ENCODE measurements around the gene ADIG.

The ADIG gene

DNA sequence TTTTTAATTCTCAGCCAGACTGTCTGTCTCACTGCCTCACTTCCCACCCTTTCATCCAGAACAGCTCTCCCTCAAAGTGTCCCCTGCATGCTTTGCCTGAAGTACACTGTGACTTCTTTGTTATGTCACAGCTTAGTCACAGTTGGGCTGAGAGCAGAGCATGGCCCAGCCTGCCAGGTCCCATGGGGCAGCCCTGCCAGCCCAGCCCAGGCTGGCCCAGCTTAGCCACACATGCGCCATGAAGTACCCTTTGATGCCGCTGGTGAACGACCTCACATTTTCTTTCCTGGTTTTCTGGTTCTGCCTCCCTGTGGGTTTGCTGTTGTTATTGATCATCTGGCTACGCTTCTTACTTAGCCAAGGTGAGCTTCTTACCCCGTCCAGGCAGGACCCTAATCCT lies at the start of gene ADIG:
Gene ADIG (plus strand): TSS at position 185 of the 400 bp plus-strand sequence. CDS start 54 bp downstream, at position 239.
- no peak for DNase-seq

DNA sequence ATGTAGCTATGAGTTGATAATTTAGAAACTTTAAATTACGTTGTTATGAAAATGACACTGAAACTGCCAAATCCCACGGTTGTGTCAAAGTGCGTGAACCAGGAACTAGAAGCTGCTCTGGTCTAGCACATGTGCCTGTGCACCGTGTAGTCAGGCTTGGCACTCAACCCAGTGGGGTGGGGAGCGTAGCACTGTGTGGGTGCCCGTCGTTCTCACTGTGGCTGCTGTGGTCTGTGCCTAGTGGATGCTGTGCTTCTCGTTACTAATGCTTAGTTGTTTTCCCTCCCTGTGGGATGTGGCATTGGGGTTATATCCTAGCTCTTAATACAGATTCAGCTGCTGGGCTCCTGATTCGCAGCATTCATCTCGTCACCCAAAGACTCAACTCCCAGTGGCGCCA lies 46.2 kb upstream of the ADIG start:
- no peak for DNase-seq

GRCh38 chr20:38536310-38536709 lies 44.7 kb upstream of the ADIG start:
- no peak for DNase-seq

DNA sequence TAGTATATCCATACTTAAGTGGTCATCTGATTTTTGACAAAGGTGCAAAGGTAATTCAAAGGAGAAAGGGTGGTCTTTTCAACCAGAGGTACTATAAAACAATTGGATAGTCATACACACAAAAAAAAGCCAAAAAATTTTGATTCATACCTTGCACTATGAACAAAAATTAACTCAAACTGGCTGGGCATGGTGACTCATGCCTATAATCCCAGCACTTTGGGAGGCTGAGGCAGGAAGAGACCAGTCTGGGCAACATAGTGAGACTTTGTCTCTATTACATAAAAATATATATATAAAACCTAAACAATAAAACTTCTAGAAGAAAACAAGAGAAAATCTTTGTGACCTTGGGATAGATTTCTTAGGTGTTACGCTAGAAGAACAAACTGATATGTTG lies 43.8 kb upstream of the ADIG start:
- DNase-seq, result no peak

GRCh38 chr20:38538789-38539188 lies 42.2 kb upstream of the ADIG start:
- DNase-seq, result no peak

- DNase-seq, result no peak
Observed at GRCh38 chr20:38543014-38543906, 37.7 kb upstream of the ADIG start.

DNA sequence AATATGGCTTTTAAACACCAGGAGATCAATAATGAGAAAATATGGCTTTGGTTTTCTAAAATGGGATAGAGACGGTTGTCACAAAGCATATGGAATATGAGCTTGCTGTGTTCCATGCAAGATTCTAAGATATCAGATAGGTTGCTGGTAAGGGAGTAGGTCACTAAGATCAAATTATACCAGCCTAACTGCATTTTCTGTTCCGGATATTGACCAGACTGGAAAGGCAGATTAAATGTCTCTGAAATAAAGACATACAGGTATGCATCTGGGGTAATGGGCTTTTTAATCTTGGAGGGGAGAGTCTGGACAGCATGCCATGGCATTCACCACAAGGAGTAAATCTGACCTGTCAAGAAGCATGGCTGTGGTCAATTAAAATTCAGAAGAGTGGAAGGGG lies 35.2 kb upstream of the ADIG start:
- no peak for DNase-seq

DNA sequence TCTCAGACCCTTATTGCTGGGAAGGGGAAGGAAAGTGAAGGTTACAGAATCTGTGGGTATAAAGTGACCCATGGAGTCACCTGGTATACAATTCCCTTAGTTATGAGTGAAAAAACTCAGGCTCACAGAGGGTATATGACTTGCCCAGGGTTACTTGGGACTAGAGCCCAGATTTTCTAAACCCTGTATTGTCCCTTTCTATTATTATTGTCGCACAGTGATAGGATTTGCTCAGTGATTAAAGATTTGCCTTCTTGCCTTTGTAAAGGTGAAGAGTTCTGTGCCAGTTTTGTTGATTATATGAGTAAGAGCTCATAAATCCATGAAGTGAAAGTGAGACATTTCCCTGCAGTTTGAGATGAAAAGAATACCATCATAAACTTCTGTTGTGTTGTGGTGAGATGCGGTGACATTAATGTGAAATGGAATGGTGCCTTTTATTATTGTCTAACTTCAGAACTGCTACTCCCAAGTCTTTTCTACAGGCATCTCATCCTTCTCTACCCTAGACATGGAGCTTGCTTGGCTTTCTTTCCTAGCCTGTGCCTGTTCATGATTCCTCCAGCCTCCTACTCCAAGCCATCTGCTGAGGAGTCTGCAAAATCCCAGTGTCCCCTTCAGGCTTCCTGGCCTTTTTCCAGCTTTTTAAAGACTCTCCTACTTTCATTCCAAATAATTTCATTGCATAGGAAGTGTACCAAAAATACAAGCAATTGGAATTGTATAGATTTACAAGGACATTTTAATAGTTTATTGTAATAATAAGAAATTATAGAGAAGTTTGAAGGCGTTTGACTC lies 33.5 kb upstream of the ADIG start:
- no peak for DNase-seq

DNA sequence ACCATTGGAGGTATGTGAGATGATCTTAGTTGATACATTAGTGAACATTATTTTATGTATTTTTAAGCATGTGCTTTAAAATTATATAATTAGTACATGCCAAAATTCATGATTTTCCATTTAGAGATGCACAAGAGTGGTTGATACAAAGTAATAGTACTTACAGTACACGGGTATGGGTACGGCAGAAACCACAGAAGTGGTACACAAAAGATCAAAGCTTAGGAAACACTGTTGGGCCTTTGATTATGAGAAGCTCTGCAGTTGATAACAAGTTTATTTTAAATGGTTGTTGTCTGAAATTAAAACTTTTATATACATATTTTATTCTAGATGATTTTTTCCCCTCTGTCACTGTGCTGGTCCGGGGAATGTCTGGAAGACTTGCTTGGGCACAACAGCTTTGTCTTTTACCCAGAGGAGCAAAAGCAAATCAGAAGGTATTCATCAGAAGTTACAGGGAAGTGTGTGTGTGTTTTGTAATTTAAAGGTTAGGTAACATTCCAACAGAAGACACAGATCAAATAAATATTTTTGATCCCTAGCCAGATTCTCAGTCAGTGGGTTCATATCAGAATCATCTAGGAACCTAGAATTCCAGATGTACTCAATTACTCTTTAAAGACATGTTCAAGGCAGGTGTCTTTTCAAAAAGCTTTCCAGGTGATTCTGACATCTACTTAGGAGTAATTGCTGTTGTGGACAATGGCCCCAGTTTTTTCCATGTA lies 32.5 kb upstream of the ADIG start:
- no peak for DNase-seq

- DNase-seq, result no peak
Observed at GRCh38 chr20:38550274-38550673, 30.7 kb upstream of the ADIG start.

GRCh38 chr20:38551056-38551626 lies 29.9 kb upstream of the ADIG start:
- DNase-seq, result no peak

DNA sequence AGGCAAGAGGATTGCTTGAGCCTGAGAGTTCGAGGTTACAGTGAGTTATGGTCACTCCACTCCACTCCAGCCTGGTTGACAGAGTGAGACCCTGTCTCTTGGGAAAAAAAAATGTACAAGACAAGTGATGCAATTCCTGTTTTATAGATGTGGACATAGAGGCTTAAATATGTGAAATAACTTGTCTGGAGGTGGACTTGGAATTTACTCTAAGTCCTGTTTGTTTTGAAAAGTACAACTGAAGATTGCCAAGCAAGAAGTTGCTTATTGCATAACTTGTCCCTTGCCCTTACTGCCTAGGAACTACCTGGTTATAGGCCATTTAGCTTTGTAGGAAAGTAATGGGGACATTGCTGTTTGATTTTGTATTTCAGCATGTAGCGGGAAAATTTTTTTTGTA lies 26.0 kb upstream of the ADIG start:
- DNase-seq, result no peak

DNA sequence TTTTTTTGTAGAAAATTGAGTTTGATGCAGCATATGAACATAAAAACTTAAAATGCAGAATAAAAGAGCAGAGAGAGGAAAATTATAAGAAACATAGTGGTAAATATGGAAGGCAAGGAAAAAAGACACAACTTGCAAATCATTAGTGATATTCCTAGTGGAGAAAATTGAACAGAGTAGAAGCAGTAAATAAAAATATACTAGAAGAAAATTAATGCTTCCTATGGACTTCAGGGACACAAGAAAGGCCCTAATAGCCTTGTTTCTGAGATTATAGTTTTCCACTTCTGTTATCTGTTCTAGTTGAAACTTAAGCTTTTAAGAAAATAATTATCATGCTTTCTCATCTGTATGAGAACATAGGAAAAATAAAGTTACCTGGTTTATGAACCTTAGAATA lies 25.6 kb upstream of the ADIG start:
- DNase-seq, result no peak

DNA sequence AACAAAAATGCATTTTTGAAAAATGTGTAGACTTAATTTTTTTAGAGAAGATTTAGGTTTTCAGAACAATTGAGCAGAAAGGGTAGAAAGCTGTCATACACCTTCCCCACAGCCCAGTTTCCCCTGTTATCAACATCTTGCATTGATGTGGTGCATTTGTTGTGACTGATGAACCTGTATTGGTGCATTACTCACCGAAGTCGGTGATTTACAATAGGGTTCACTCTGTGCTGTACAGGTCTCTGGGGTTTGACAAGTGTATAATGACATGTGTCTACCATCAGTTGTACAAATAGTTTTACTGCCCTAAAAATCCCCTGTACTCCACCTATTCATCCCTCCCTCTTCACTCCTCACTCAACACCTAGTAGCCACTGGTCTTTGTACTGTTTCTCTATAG lies 23.8 kb upstream of the ADIG start:
- no peak for DNase-seq

DNA sequence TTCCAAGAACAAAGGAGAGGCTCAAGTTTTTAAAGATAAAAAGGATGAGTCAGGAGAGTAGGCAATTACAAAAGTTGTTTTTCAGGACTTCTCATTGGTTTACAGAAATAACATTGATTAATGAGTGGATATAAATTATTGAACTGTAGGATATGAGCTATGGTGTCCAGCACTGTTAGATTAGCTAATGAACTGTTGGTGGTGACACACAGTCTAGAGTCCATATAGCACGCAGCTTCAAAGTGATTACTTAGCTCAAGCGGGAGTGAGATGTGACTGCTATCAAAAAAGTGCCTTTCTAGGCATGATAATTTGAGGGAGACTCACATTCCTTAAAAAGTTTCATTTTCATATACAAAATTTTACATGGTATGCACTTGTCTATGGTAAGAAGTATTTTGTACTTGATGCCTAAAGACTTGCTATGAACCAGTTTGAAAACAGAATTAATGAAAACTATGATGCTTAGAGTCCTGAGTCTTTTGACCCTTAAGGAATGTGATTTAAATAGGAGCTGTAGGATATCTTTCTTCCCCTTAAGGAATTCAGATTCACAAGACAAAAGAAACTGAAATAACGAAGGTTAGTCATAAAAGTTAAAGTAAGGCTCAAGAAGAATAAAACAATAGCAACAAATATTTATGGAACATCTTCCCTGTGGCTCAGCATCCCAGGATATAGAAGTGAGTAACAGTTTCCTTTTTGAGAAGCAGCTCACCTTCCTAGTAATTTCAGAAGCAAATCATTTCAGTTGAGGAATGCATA lies 22.2 kb upstream of the ADIG start:
- no peak for DNase-seq

- no peak for DNase-seq
Observed at GRCh38 chr20:38559764-38560163, 21.2 kb upstream of the ADIG start.

DNA sequence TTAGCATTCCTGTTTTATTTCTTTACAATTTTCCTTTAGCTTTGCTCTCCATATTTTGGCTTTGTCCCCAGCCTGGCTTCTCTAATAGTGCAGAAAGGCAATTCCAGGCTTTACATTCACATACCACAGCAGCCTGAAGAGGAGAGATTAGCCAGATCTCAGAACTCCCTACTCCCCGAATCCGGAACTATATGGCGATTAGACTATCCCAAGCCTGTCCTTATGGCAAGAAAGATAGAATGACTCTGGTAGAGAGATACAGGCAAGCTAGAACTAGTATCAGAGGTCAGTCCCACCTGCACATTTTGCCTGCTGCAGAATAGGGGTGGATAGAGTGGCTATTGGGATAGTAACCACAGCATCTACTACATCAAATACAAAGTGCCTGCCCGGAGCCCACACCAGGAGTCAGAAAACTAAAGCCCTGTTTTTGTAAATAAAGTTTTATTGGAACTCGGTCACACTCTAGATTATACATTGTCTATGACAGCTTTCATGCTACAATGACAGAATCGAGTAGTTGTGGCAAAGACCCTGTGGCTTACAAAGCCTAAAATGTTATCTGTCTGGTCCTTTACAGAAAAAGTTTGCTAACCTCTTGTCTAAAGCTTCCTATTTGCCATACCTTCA lies 17.1 kb upstream of the ADIG start:
- peak; percentile 83 for DNase-seq

DNA sequence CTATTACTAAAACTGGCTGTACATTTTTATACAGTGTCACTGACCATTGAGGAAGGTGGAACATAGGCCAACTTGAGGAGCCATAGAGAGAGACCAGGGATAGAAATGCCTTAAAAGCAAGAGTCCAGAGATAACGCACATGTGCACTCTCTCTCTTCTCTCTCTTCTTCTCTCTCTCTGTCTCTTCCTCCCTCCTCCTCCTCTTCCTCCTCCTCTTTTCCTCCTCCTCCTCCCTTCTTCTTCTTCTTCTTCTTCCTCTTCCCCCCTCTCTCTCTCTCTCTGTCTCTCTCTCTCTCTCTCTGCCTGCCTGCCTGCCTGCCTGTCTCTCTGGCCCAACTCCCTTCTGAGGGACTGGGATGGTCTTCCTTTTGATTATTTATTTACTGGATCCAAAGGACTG lies 16.3 kb upstream of the ADIG start:
- no peak for DNase-seq

DNA sequence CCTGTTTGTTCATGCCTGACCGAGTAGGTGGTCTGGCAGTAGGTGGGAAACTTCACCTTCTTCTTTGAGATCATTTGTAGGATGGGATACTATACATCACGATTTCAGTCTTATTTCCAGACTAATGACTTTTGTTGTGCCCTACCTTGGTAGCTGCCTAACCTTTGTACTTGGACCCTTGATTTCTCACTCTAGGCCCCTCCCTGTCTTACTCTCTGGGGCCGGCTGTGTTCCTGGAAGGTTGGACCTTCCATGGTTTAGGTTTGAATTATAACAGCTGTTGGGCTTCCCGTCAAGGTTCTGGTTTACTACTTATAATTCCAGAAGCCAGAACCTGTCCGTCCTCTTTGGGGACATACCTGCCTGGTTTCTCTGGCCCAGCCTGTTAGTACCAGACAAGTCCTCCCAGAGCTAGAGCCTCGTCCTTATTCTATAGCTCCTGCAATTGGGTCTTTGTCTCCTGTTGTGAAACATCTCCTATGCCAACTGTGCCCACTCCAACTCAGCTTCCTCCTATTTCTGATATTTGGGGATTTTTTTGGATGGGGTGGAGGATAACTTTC lies 14.9 kb upstream of the ADIG start:
- DNase-seq, result no peak

DNA sequence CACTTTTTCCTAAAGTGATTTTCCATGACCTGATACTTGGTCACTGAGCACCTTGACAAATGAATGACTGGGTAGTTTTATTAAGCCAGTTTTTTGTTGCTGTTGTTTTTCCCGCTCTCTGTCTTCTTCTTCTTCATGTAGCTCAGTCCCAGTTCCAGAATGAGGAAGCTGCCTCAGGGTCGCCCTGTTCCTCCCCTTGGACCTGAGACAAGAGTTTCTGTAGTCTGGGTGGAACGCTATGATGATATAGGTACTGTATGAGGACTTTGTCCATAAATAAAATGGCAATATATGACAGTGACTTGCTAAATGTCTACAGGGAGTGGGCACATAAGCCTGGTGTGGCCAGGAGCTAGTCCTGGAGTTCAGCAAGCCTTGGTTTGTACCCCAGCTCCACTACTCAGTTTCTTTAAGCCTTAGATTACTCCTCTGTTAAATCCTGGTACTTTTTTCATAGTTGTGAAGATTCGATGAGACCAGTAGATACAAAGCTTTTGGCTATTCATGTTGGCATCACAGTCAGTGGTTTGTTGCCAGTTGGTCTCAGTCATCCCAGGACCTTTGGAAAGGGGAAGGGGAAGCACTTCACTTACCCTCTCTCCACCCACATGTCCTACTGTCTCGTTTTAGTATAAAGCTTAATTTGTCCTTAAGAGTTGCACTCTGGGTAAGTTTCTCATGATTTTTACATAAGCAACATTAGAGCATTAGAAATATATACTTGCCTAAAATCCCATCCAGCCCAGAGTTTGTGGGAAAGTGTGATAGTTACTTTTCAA lies 11.1 kb upstream of the ADIG start:
- no peak for DNase-seq

- no peak for DNase-seq
Observed at GRCh38 chr20:38573413-38573812, 7.6 kb upstream of the ADIG start.

All from OCI-M1 (cell line).